GM12873 (cell line): Measurements from ENCODE around the gene CCER1.
A peak's percentile ranks its signal among the peaks of the same experiment; 100 is the strongest.

Experiments
- TF ChIP-seq, protein P1 (sequence below): IDR thresholded peaks from 2 replicates; pipeline ENCODE4 v1.5.1; 2012; ENCODE audit warnings: low read depth, mild to moderate bottlenecking, moderate library complexity, low read length, control low read depth; ENCODE audit not compliant: insufficient read depth; ENCODE audit errors: missing control alignments

CCER1 gene

DNA sequence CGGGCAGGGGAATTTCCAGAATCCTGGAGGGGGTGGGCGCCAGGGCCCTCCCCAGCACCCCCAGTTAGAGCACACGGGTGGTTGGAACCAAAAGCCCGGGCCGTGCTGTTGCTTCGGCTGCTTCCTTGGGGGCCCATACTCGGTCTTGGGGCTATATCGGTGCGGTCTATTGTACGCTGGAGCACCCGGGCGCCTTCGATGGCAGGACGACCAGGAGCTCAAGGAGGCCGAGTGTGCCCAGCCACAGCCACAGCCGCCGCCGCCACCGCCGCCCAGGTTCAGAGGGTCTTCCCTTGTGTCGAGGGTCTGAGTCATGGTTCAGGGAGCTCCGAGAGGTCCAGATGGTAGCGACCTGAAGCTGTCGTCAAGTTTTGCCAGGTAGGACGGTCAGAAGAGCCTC is 548 bp downstream of the CCER1 start:
- TF ChIP-seq, protein P1, sequence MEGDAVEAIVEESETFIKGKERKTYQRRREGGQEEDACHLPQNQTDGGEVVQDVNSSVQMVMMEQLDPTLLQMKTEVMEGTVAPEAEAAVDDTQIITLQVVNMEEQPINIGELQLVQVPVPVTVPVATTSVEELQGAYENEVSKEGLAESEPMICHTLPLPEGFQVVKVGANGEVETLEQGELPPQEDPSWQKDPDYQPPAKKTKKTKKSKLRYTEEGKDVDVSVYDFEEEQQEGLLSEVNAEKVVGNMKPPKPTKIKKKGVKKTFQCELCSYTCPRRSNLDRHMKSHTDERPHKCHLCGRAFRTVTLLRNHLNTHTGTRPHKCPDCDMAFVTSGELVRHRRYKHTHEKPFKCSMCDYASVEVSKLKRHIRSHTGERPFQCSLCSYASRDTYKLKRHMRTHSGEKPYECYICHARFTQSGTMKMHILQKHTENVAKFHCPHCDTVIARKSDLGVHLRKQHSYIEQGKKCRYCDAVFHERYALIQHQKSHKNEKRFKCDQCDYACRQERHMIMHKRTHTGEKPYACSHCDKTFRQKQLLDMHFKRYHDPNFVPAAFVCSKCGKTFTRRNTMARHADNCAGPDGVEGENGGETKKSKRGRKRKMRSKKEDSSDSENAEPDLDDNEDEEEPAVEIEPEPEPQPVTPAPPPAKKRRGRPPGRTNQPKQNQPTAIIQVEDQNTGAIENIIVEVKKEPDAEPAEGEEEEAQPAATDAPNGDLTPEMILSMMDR, result no peak

DNA sequence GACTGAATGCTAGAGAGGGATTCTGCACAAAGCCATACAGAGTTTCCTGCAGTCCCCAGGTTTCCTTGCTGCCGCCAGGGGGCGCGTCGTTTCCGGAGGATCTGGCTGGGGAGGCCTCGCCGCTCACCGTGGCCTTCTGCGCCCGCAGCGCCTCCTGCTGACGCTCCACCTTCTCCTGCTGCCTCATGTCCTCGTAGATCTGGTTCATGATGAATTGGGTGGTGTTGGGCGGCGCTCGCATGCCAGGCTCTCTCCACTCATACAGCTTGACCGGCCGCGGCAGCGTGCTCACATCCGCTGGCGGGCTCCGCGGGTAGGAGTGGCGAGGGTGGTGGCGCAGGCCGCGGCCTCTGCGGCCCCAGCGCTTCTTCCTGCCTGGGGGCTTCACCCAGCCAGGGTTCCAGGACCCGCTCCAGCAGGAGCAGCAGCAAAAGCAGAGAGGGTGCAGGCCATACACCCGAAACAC is 987 bp downstream of the CCER1 start:
- TF ChIP-seq, protein P1, result peak; percentile 58

DNA sequence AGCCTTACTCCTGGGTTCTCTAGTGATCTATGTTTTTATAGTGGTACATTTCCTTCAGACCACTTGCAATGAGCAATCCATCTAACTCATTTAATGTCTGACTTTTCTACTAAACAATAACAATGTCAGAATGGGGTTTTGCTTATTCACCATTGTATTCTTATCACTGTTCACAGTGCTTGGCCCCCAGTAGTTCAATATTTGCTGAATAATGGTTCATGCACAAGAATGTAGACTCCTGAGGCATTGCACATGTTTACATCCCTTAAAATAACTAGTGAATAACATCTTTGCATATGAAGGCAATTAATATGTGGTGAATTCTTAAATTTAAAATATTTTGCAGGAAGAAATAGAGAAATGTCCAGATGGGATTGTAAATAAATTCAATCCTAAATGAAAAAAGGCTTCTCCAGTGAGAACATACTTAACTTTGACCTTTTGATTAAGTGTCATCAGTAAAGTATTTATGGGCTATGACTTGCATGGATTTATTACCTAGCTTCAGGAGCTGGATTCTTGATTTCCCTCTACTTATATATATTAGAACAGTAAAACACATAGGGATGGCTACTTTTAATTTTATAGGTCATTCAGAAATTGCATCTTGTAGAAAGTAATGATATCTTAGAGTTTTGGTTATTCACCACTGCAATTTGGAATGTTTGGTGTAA is 3.4 kb downstream of the CCER1 start:
- TF ChIP-seq, protein P1, result no peak

DNA sequence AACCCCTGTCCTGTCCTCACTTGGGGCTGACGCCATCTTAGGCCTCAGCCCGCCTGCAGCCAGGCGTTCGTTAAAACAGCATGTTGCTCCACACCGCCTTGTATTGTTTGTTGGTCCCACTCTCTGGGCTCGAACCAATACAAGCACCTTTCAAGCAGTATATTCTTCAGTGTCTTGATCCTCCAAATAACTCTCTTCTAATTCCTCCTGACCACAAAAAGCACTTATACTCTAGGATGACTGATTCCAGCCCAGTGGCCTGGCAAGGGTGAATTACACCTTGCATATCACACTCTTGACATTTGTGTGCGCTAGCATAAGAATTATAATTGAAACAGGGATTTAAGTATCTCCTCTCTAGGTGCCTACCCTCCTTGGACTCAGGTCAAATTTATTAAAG is 7.1 kb downstream of the CCER1 start:
- TF ChIP-seq, protein P1, result no peak

DNA sequence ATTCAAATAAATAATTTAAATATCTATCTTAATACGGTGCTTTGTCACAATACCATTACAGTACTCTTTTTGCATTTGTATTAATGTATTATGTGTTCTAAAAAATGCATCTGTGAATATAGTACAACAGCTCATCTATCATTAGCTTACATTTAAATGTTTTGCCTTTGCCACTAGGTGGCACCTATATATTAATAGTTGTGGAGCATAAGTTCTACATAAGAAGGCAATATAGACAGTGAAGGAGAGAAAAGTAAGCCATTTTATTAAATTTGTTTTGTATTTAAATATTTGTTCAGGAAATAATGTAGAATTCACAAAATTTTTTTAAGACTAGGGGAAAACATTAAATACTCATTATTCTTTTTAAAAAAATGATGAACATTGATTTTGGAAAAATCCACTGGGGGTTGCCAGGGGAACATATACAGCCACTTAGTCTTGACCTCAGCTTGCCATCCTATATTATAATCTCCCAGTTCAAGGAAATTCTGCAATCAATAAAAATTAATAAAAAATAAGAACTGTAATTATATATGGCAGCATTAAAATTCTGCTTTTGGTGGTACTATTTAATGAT is 9.8 kb downstream of the CCER1 start:
- TF ChIP-seq, protein P1, result peak; percentile 33

DNA sequence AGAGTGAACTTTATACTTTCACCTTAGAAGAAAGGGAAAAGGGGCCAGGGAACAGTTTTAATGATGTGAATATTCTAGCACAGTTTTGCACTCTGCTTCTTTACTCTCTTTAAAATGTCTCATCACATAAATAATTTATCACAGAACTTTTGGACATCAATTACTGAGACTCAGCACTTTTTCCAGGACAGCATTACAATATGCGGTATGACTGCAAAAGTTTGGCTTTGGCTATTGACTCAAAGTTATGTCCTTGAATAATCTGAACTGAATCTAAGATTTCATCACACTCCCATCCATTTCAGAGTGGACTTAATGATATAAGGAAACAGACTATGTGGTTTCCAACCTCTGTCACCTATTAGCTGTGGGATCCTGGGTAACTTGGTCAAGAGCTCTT is 11.7 kb downstream of the CCER1 start:
- TF ChIP-seq, protein P1, result no peak

DNA sequence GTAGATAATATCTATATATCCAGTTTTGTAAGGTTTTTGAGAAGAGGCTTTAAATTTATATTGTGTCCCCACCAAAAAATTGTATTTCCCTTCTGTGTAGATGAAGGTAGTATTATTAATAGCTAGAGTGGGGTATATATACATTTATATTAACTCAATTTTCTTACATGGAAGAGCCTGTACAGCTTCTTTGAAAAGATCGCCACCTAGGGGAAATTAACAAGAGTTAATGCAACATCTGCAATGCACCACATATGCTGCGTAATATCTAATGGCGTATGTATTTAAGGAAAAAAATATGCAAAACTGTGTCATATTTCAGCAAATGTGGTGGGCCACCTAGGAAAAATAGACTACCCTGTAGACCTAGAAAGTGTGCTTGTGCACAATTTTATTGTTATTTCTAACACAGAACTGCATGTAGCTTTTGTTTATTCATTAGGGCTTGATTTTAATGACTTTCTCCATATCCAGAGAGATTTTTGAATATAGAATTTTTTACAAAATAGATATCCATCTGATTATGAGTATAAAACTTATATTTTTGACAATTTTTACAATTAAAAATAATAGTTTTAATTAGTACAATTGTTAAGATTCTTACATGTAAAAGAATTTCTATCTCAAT is 14.0 kb downstream of the CCER1 start:
- TF ChIP-seq, protein P1, result peak; percentile 57
